Breast epithelium (tissue), 3 donors: ENCODE data around the gene RYR3.

Experiments
- CTCF ChIP-seq, 3 donors: fragments of 450-650 bp; IDR thresholded peaks; one replicate each; pipeline ENCODE4 v1.5.1; 2016 to 2017; ENCODE audit warnings: antibody characterized with exemption in 3 of 3, mild to moderate bottlenecking in 3 of 3, moderate library complexity in 3 of 3
- POLR2A ChIP-seq: fragments of 450-650 bp; IDR thresholded peaks from one replicate; pipeline ENCODE4 v1.6.1; 2016; ENCODE audit warnings: antibody characterized with exemption, mild to moderate bottlenecking, moderate library complexity
- POLR2AphosphoS5 ChIP-seq, 3 donors: sonication (generic); formaldehyde crosslinking; IDR thresholded peaks; one replicate each; pipeline ENCODE4 v1.6.1; 2017; ENCODE audit warnings: antibody characterized with exemption in 3 of 3

GRCh38 chr15:33516563-33516962, 205.8 kb downstream of the RYR3 start:
- TF ChIP-seq CTCF (IDR thresholded peaks at IDR 0.05) (no peak), POLR2A (no peak), POLR2AphosphoS5 (IDR thresholded peaks at IDR 0.05) (no peak)
